Hepatocyte (in vitro differentiated cells): ENCODE results near the gene GMEB2. TPM values are rescaled to one million over a fixed set of nuclear protein-coding genes. Genes with fewer than 3 reads are reported as not detected.
A peak's percentile ranks its signal among the peaks of the same experiment; 100 is the strongest.

ENCODE experiments used
- DNase-seq: peaks from one replicate; pipeline ENCODE4 v3.0.0-alpha.2; 2016; ENCODE audit warnings: low spot score
- H2AFZ ChIP-seq: fragments of 200-600 bp; sonication (generic); 2 replicates; pipeline ENCODE4 v1.6.0; 2016; ENCODE audit warnings: antibody characterized with exemption, mild to moderate bottlenecking
- H3K27ac ChIP-seq: fragments of 200-600 bp; sonication (generic); 2 replicates; pipeline ENCODE4 v1.5.1; 2016; ENCODE audit warnings: mild to moderate bottlenecking
- H3K27me3 ChIP-seq: fragments of 200-600 bp; sonication (generic); 2 replicates; pipeline ENCODE4 v1.6.1; 2016
- H3K36me3 ChIP-seq: fragments of 200-600 bp; sonication (generic); replicated peaks from 2 replicates; pipeline ENCODE4 v1.5.1; 2016; ENCODE audit warnings: low read depth; ENCODE audit not compliant: insufficient read depth
- H3K4me1 ChIP-seq: fragments of 200-600 bp; sonication (generic); 2 replicates; pipeline ENCODE4 v1.5.1; 2016; ENCODE audit warnings: mild to moderate bottlenecking, moderate library complexity; ENCODE audit not compliant: insufficient read depth
- H3K4me2 ChIP-seq: fragments of 200-600 bp; sonication (generic); 2 replicates; pipeline ENCODE4 v1.6.0; 2016
- H3K4me3 ChIP-seq: fragments of 200-600 bp; sonication (generic); 2 replicates; pipeline ENCODE4 v1.5.1; 2016; ENCODE audit warnings: mild to moderate bottlenecking
- H3K79me2 ChIP-seq: fragments of 200-600 bp; sonication (generic); 2 replicates; pipeline ENCODE4 v1.6.0; 2017; ENCODE audit warnings: mild to moderate bottlenecking
- H3K9me2 ChIP-seq: fragments of 200-600 bp; sonication (generic); replicated peaks from 2 replicates; pipeline ENCODE4 v1.6.0; 2017; ENCODE audit warnings: mild to moderate bottlenecking; ENCODE audit not compliant: insufficient read depth
- H3K9me3 ChIP-seq: fragments of 200-600 bp; sonication (generic); 2 replicates; pipeline ENCODE4 v1.5.1; 2016; ENCODE audit warnings: low read depth, mild to moderate bottlenecking
- H4K20me1 ChIP-seq: fragments of 200-600 bp; sonication (generic); 2 replicates; pipeline ENCODE4 v1.6.0; 2016; ENCODE audit warnings: mild to moderate bottlenecking; ENCODE audit not compliant: insufficient read depth, poor library complexity, severe bottlenecking
- CTCF ChIP-seq: fragments of 200-600 bp; sonication (generic); IDR thresholded peaks from 2 replicates; pipeline ENCODE4 v1.5.1; 2016; ENCODE audit warnings: antibody characterized with exemption, mild to moderate bottlenecking; ENCODE audit not compliant: poor library complexity
- EZH2 ChIP-seq: fragments of 200-600 bp; sonication (generic); IDR thresholded peaks from 2 replicates; pipeline ENCODE4 v1.6.1; 2016; ENCODE audit warnings: antibody characterized with exemption, mild to moderate bottlenecking, borderline replicate concordance
- EZH2phosphoT487 ChIP-seq: fragments of 200-600 bp; sonication (generic); IDR thresholded peaks from one replicate; pipeline ENCODE4 v1.6.1; 2018; ENCODE audit warnings: antibody characterized with exemption, mild to moderate bottlenecking, low read depth, moderate library complexity; ENCODE audit not compliant: unreplicated experiment, severe bottlenecking
- WGBS: methylation state at CpG from one replicate; pipeline ENCODE4 v1.1.6; 2016; ENCODE audit warnings: low lambda C conversion rate; ENCODE audit errors: missing lambda C conversion rate; 5-methylcytosine and 5-hydroxymethylcytosine counted together
- polyA plus RNA-seq: library from polyadenylated mRNA; unstranded; fragments of >200 nt; fragmentation: Nextera tagmentation; extraction: Ambion mirVana; gene quantifications from 2 replicates; pipeline ENCODE4 v1.2.1, GENCODE V29; 2016
- total RNA-seq: library from RNA; depleted of rRNA; stranded (reverse); fragments of >200 nt; gene quantifications from 2 replicates; pipeline ENCODE4 v1.2.3, GENCODE V29; 2014

The GMEB2 gene
- total and polyA plus RNA-seq, 2 experiments from 2014 or later, result 8.7 to 10.7 TPM

DNA sequence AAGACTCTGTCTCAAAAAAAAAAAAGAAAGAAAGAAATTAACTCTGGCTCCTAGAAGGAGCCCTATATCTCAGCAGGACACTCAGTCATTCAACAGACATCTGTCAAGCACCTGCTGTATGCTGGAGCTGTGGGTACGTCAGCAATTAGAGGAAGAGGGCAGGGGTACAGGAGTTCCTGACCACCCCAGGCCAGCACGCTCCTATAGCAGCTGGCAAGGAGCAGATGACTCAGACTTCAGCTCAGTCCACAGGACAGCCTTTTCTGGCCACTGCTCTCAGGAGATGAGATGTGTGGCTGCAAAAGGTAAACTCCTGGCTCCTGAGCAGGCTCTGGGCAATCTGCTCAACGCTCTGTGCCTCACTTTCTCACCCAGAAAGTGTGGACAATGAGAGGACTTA is 29.6 kb upstream of the GMEB2 start:
- Histone ChIP-seq H3K4me2 (no peak overlapping the region), H3K4me1 (peaks cover 10% of the 10 kb centered on the region), H4K20me1 (peaks cover 6% of the 10 kb centered on the region), H3K79me2 (peaks cover 10% of the 10 kb centered on the region), H2AFZ (no peak overlapping the region), H3K4me3 (no peak overlapping the region), H3K27me3 (peaks cover 3% of the 10 kb centered on the region), H3K27ac (no peak overlapping the region), H3K36me3 (no peaks in the 10 kb centered on the region), H3K9me3 (no peaks in the 10 kb centered on the region), H3K9me2 (no peaks in the 10 kb centered on the region)
- TF ChIP-seq EZH2 (no peak), CTCF (no peak), EZH2phosphoT487 (no peak)
- 89% methylated on average over 3 of the region's 3 CpGs for WGBS
- no peak for DNase-seq

DNA sequence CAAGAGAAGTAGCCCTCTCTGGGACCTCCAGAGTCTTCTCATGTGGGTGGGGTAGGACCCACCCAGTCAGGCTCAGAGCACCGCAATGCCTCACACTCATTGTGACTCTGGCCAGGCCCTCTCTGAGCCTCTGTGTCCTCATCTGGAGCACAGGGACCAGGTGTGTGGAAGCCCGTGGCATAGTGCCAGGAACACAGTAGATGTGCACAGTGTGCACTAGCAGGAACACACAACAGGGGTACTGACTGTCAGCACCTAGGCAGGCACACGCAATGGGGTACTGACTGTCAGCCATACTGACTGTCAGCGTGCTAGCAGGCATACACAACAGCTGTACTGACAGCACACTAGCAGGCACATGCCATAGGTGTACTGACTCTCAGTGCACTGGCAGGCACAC is 28.3 kb upstream of the GMEB2 start:
- peaks cover 3% of the 10 kb centered on the region for H3K27me3 ChIP-seq
- H3K36me3 ChIP-seq, result no peaks in the 10 kb centered on the region
- no peak overlapping the region for H3K4me3 ChIP-seq
- H3K9me3 ChIP-seq, result no peaks in the 10 kb centered on the region
- H3K79me2 ChIP-seq, result peaks cover 10% of the 10 kb centered on the region
- peaks cover 11% of the 10 kb centered on the region for H4K20me1 ChIP-seq
- no peak overlapping the region for H3K27ac ChIP-seq
- no peak for DNase-seq
- H3K4me1 ChIP-seq, result peaks cover 10% of the 10 kb centered on the region
- H2AFZ ChIP-seq, result no peak overlapping the region
- WGBS, result 64% methylated on average over 4 of the region's 4 CpGs
- H3K9me2 ChIP-seq, result no peaks in the 10 kb centered on the region
- no peak overlapping the region for H3K4me2 ChIP-seq
- TF ChIP-seq EZH2 (no peak), EZH2phosphoT487 (no peak), CTCF (no peak)

DNA sequence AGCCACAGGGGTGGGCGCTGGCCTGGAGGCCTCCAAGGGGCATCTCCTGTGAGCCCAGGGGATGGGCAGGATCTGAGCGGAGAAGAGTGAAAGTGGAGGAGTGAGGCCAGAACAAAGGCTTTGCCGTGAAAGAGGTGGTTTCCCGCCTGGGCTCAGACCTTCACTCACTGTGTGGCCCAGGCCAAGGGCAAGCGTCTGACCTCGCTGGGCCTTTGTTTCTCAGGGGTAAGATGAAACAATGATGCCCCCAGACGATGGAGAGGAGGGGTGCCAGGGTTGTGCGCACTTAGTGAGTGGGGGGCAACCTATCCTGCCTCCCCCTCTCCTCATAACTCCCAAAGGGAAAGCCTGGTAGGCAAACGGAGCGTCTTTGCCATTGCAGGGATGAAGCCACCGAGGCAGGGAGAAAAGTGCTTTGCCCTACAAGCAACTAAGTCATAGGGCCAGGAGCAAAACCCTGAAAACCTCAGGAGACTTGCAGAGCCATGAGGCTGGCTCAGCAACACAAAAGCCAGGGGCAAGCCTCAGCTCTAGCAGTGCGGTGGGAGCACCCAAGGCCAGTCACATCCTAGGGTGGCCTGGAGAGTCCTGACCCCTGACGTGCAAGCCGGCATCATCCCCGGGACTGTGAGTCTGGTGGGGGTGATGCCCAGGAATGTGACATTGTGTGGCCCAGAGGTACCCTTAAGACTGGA is 27.2 kb upstream of the GMEB2 start:
- WGBS, result 54% methylated on average over 14 of the region's 15 CpGs
- Histone ChIP-seq H3K9me3 (no peaks in the 10 kb centered on the region), H3K4me1 (peaks cover 5% of the 10 kb centered on the region), H4K20me1 (peaks cover 11% of the 10 kb centered on the region), H3K4me3 (no peak overlapping the region), H3K4me2 (peak overlapping the region; percentile 93), H3K27me3 (peaks cover 3% of the 10 kb centered on the region), H3K36me3 (no peaks in the 10 kb centered on the region), H3K27ac (peak overlapping the region; percentile 83), H3K79me2 (peaks cover 5% of the 10 kb centered on the region), H2AFZ (peak overlapping the region; percentile 26), H3K9me2 (no peaks in the 10 kb centered on the region)
- no peak for DNase-seq
- no peak for TF ChIP-seq EZH2
- no peak for TF ChIP-seq EZH2phosphoT487
- TF ChIP-seq CTCF, result no peak
